ENCODE measurements around the gene C19orf81.

Gene C19orf81

GRCh38 chr19:50644315-50644915 is 4.8 kb upstream of the C19orf81 start:
- no peaks in the 10 kb centered on the region for H3K9me3 Mint-ChIP-seq
- no peak for ATAC-seq
- H3K4me1 Mint-ChIP-seq: no peaks in the 10 kb centered on the region
- H3K36me3 Mint-ChIP-seq: no peaks in the 10 kb centered on the region
- no peak overlapping the region for H3K4me3 Mint-ChIP-seq
- H3K27ac Mint-ChIP-seq: no peak overlapping the region
- no peak for DNase-seq (ENCODE audit: low spot score in 2 of 2)

- DNase-seq (ENCODE audit: low spot score in 2 of 2): no peak
- Mint-ChIP-seq H3K27ac (no peak overlapping the region), H3K4me1 (peaks cover 4% of the 10 kb centered on the region), H3K9me3 (peaks cover 3% of the 10 kb centered on the region), H3K36me3 (no peaks in the 10 kb centered on the region), H3K4me3 (no peak overlapping the region)
- no peak for ATAC-seq
Observed at GRCh38 chr19:50645107-50645506, 4.1 kb upstream of the C19orf81 start.

- H3K9me3 Mint-ChIP-seq: peaks cover 3% of the 10 kb centered on the region
- H3K4me3 Mint-ChIP-seq: no peak overlapping the region
- no peak overlapping the region for H3K27ac Mint-ChIP-seq
- peaks cover 5% of the 10 kb centered on the region for H3K4me1 Mint-ChIP-seq
- H3K36me3 Mint-ChIP-seq: no peaks in the 10 kb centered on the region
- ATAC-seq: no peak
- no peak for DNase-seq (ENCODE audit: low spot score in 2 of 2)
Observed at GRCh38 chr19:50646074-50646807, 3.0 kb upstream of the C19orf81 start.

GRCh38 chr19:50647879-50648615 is 1.2 kb upstream of the C19orf81 start:
- Mint-ChIP-seq H3K27ac (no peak overlapping the region), H3K4me3 (no peak overlapping the region), H3K36me3 (no peaks in the 10 kb centered on the region), H3K4me1 (peaks cover 5% of the 10 kb centered on the region), H3K9me3 (peaks cover 3% of the 10 kb centered on the region)
- DNase-seq (ENCODE audit: low spot score in 2 of 2) (no peak), ATAC-seq (no peak)

- no peaks in the 10 kb centered on the region for H3K36me3 Mint-ChIP-seq
- no peak for DNase-seq (ENCODE audit: low spot score in 2 of 2)
- H3K27ac Mint-ChIP-seq: no peak overlapping the region
- no peak for ATAC-seq
- peaks cover 3% of the 10 kb centered on the region for H3K9me3 Mint-ChIP-seq
- H3K4me3 Mint-ChIP-seq: no peak overlapping the region
- peaks cover 5% of the 10 kb centered on the region for H3K4me1 Mint-ChIP-seq
Observed at GRCh38 chr19:50648659-50649058, 586 bp upstream of the C19orf81 start.

- H3K4me1 Mint-ChIP-seq: peaks cover 5% of the 10 kb centered on the region
- H3K9me3 Mint-ChIP-seq: peaks cover 11% of the 10 kb centered on the region
- no peak overlapping the region for H3K27ac Mint-ChIP-seq
- DNase-seq (ENCODE audit: low spot score in 2 of 2) (no peak), ATAC-seq (no peak)
- no peaks in the 10 kb centered on the region for H3K36me3 Mint-ChIP-seq
- H3K4me3 Mint-ChIP-seq: no peak overlapping the region
Observed at GRCh38 chr19:50651174-50651573, 1.9 kb downstream of the C19orf81 start.

- Mint-ChIP-seq H3K36me3 (no peaks in the 10 kb centered on the region), H3K27ac (no peak overlapping the region), H3K4me3 (no peak overlapping the region)
Observed at GRCh38 chr19:50652722-50653121, 3.5 kb downstream of the C19orf81 start.

GRCh38 chr19:50654882-50655281 is 5.6 kb downstream of the C19orf81 start:
- Mint-ChIP-seq H3K9me3 (peaks cover 17% of the 10 kb centered on the region), H3K4me3 (no peak overlapping the region), H3K36me3 (no peaks in the 10 kb centered on the region)

More at GRCh38 chr19:50652722-50653121, 3.5 kb downstream of the C19orf81 start:
- peaks cover 10% of the 10 kb centered on the region for H3K4me1 Mint-ChIP-seq
- no peak for DNase-seq (ENCODE audit: low spot score in 2 of 2)
- H3K9me3 Mint-ChIP-seq: peaks cover 13% of the 10 kb centered on the region
- no peak for ATAC-seq

GRCh38 chr19:50657222-50657669 is 8.0 kb downstream of the C19orf81 start:
- Mint-ChIP-seq H3K27ac (no peak overlapping the region), H3K4me3 (peak overlapping the region; percentile 53), H3K9me3 (peaks cover 15% of the 10 kb centered on the region), H3K4me1 (peaks cover 15% of the 10 kb centered on the region), H3K36me3 (no peaks in the 10 kb centered on the region)
- no peak for DNase-seq (ENCODE audit: low spot score in 2 of 2)
- ATAC-seq: no peak

More at GRCh38 chr19:50654882-50655281, 5.6 kb downstream of the C19orf81 start:
- Mint-ChIP-seq H3K27ac (no peak overlapping the region), H3K4me1 (peaks cover 18% of the 10 kb centered on the region)
- ATAC-seq (no peak), DNase-seq (ENCODE audit: low spot score in 2 of 2) (no peak)

GRCh38 chr19:50657712-50658440 is 8.6 kb downstream of the C19orf81 start:
- Mint-ChIP-seq H3K9me3 (peaks cover 15% of the 10 kb centered on the region), H3K27ac (peak overlapping the region; percentile 76), H3K36me3 (no peaks in the 10 kb centered on the region), H3K4me1 (peaks cover 15% of the 10 kb centered on the region), H3K4me3 (peak overlapping the region; percentile 53)
- peak; percentile 89 for ATAC-seq
- peak; percentile 21 to 71 for DNase-seq (ENCODE audit: low spot score in 2 of 2)

GRCh38 chr19:50658441-50659317 is 9.4 kb downstream of the C19orf81 start:
- Mint-ChIP-seq H3K27ac (peak overlapping the region; percentile 76), H3K4me1 (peaks cover 15% of the 10 kb centered on the region), H3K9me3 (peaks cover 15% of the 10 kb centered on the region), H3K36me3 (no peaks in the 10 kb centered on the region), H3K4me3 (peak overlapping the region; percentile 53)
- ATAC-seq (no peak), DNase-seq (ENCODE audit: low spot score in 2 of 2) (no peak)

- H3K4me3 Mint-ChIP-seq: no peak overlapping the region
- no peak for ATAC-seq
- peaks cover 14% of the 10 kb centered on the region for H3K9me3 Mint-ChIP-seq
- H3K36me3 Mint-ChIP-seq: no peaks in the 10 kb centered on the region
- DNase-seq (ENCODE audit: low spot score in 2 of 2): no peak
- H3K27ac Mint-ChIP-seq: no peak overlapping the region
- peaks cover 15% of the 10 kb centered on the region for H3K4me1 Mint-ChIP-seq
Observed at GRCh38 chr19:50659318-50660087, 10.3 kb downstream of the C19orf81 start.

- H3K4me3 Mint-ChIP-seq: no peak overlapping the region
- DNase-seq (ENCODE audit: low spot score in 2 of 2) (no peak), ATAC-seq (no peak)
- H3K36me3 Mint-ChIP-seq: no peaks in the 10 kb centered on the region
- no peak overlapping the region for H3K27ac Mint-ChIP-seq
- H3K9me3 Mint-ChIP-seq: peaks cover 9% of the 10 kb centered on the region
- peaks cover 15% of the 10 kb centered on the region for H3K4me1 Mint-ChIP-seq
Observed at GRCh38 chr19:50660088-50660366, 10.8 kb downstream of the C19orf81 start.

GRCh38 chr19:50661023-50661422 is 11.8 kb downstream of the C19orf81 start:
- no peak overlapping the region for H3K4me3 Mint-ChIP-seq
- ATAC-seq: no peak
- H3K4me1 Mint-ChIP-seq: peaks cover 15% of the 10 kb centered on the region
- H3K9me3 Mint-ChIP-seq: peaks cover 8% of the 10 kb centered on the region
- H3K36me3 Mint-ChIP-seq: no peaks in the 10 kb centered on the region
- H3K27ac Mint-ChIP-seq: no peak overlapping the region
- DNase-seq (ENCODE audit: low spot score in 2 of 2): no peak

Data from stimulated activated effector memory CD8-positive, alpha-beta T cell treated with anti-CD3 and anti-CD28 coated beads, Interleukin-12 subunit alpha, Interleukin-12 subunit beta, amount 100 ng/mL, for 72 hours (primary cell).